HTR-8/SVneo (cell line): ENCODE results near the gene DLGAP5.

ENCODE experiments used
- DNase-seq: peaks from one replicate; pipeline ENCODE4 v3.0.0; 2011; ENCODE audit warnings: low spot score, mixed read lengths; ENCODE audit not compliant: insufficient read length
- FAIRE-seq: peaks from 2 replicates; lab custom pipeline; 2011; peaks lifted over from hg19 to GRCh38; lab: Jason Lieb, UNC

The DLGAP5 gene

GRCh38 chr14:55117803-55118441 lies 73.5 kb downstream of the DLGAP5 start:
- DNase-seq = no peak
- no peak for FAIRE-seq

- peak; percentile 74 for FAIRE-seq
- DNase-seq = no peak
These were observed 74.9 kb downstream of the DLGAP5 start for GRCh38 chr14:55116246-55117030.

GRCh38 chr14:55115861-55116245 lies 75.5 kb downstream of the DLGAP5 start:
- no peak for FAIRE-seq
- DNase-seq = no peak

DNA sequence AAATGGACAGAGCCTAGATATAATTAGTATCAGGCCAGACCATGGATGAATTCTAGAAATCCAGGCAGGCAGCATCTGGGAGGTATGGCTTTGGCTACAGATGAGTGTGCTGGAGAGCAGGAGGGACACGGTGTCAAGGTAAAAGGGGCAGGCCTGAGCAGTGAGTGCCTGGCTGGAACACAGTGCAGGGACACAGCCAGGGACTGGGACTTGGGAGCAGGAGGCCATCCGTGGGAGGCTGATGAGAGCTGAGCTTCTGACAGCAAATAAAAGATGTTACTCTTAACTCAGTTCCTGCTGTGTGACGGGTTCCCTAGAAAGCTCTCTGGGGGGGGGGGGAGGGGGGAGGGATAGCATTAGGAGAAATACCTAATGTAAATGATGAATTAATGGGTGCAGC lies 75.9 kb downstream of the DLGAP5 start:
- FAIRE-seq (peak; percentile 86), DNase-seq (no peak)

GRCh38 chr14:55114720-55115119 lies 76.7 kb downstream of the DLGAP5 start:
- FAIRE-seq = no peak
- DNase-seq = no peak

DNA sequence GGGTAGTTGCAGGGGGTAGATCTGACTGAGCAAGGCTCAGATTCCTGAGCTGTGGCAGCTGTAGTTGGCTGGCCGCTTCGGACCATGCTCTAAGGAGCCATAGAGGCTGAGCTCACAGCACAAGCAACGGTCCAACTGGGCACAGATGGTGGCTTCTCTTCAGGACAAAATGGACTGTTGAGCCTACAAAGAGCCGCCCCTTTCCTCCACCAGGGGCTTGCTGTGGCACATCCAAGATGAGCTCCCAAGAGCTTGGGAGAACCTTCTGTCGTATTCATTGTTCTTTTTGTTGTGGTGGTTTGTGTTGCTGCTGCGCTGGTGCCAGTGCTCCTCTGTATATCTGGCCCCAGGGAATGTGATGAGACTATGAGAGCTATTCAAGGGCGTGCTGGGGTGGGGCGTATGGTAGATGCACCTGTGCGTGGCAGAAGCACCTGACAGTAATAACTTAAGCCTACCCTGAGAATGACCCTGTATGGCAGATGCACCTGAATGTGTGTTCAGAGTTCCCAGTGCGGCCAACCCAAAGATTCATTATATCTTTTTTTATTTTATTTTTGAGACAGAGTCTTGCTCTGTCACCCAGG lies 80.2 kb downstream of the DLGAP5 start:
- DNase-seq (no peak), FAIRE-seq (peak; percentile 16)

GRCh38 chr14:55109836-55110235 lies 81.5 kb downstream of the DLGAP5 start:
- DNase-seq (no peak), FAIRE-seq (peak; percentile 28)

- peak; percentile 99 for DNase-seq
- peak; percentile 97 for FAIRE-seq
These were observed 83.4 kb downstream of the DLGAP5 start for GRCh38 chr14:55107766-55108554.

DNA sequence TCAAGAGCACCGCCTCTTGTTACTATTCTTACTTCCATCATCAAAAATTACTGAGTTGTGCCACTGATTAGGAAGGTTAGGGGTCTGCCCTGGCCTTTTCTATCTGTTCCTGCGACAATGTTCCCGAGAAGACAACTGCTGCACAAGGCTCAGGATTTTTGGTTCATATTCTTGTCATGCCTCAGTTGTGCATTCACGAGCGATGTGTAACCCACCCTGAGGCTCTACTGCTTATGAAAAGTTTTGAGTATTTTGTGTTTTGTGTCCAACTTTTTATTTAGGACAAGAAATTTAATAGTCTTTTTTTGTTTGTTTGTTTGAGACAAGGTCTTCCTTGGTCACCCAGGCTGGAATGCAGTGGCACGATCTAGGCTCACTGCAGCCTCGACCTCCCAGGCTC lies 85.4 kb downstream of the DLGAP5 start:
- no peak for DNase-seq

GRCh38 chr14:55103971-55104954 lies 87.1 kb downstream of the DLGAP5 start:
- DNase-seq = no peak

More for the DNA sequence above, 85.4 kb downstream of the DLGAP5 start:
- FAIRE-seq = peak; percentile 16

DNA sequence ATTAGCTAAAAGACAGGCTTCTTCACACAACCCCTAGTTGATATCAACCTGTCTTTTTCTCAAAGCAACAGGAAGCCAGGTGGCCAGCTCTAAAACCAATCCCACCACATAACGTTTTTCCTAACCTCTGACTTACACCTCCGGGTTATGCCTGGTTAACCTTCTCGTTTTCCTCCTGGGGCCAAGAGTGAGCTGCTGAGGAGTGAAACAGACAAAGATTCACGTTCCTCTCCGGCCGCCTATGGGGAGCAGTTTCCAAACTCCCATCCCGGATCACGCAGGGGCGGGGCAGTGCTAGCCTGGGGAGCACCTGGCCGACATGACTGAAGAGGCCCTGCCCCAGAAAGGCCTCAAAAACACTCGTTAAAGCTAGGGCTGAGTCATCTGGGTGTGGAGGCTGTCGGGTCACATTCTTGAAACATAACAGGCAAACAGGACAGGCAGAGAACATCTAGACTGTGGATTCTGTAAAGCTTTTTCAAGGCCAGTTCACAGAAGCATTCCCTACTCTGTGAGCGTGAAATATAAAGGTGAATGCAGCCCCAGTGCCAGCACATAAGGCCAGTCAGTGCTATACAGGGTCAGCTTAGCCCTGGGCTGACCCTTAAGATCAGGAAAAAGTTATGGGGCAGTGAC lies 88.3 kb downstream of the DLGAP5 start:
- FAIRE-seq = peak; percentile 97
- DNase-seq = peak; percentile 96

More at GRCh38 chr14:55103971-55104954, 87.1 kb downstream of the DLGAP5 start:
- FAIRE-seq = peak; percentile 86

GRCh38 chr14:55102141-55102621 lies 89.2 kb downstream of the DLGAP5 start:
- DNase-seq = no peak
- FAIRE-seq = peak; percentile 89

GRCh38 chr14:55101698-55102097 lies 89.7 kb downstream of the DLGAP5 start:
- no peak for DNase-seq
- FAIRE-seq = no peak

DNA sequence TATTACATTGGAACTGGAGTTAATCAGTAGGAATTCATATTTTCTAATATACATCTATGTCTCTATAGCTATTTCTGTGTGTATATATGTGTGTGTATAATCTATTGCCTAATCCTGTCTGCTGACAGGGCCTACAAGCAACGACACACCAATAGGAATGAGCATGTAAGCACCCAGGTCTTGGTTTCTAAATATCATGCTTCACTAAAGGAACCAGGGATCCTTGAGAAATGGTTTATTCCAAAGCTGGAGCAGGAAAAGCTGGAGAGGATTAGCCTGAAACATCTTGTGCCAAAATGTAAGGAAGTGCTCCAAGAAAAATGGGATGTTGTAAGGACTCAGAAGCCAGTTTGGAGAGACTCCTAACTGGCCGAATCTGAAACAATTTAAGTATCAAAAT lies 91.6 kb downstream of the DLGAP5 start:
- DNase-seq (no peak), FAIRE-seq (no peak)

DNA sequence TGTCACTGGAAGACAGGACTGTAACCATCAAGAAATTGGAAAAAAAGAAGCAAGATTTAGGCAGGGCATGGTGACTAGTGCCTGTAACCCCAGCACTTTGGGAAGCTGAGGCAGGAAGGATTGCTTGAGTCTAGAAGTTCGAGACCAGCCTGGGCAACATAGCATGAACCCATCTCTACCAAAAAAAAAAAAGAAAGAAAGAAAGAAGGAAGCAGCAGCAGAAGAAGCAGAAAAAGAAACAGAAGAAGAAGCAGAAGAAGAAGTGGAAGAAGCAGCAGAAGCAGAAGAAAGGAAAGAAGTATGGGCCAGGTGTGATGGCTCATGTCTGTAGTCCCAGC lies 92.9 kb downstream of the DLGAP5 start:
- no peak for DNase-seq
- no peak for FAIRE-seq
